ENCODE data around the gene CR1L.

GRCh38 chr1:207763091-207763490, 118.2 kb downstream of the CR1L start:
- no peak for TF ChIP-seq POLR2A (IDR thresholded peaks at IDR 0.05; ENCODE audit: low read length)
- TF ChIP-seq GATA1 (IDR thresholded peaks at IDR 0.05; ENCODE audit: low read depth, low read length) = no peak

All from erythroblast (primary cell).